ENCODE measurements around the gene STK32C.

STK32C gene

DNA sequence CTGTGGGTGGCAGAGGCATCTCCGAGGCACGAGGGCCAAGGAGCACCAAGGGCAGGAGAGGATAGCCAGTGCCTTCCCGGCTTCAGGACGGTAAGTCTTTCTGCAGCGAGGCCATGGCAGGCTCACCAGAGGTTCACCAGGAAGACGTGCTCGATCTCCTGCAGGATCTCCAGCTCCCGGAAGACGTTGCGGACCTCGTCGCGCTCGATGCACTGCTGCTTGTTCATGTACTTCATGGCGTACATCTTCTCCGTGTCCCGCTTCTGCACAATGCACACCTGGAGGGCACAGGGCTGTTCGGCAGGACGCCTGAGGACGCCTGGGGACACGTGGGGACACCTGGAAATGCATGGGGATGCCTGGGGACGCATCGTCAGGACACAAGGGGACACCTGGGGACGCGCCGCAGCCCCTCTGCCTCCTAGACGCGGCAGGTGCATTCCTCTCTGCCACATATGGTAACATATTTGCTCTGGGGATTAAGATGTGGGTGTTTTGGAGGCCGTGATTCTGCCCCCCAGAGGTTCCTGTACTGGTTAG, 79.8 kb downstream of the STK32C start:
- DNase-seq (ENCODE audit: low read depth): no peak
- TF ChIP-seq, protein P1, sequence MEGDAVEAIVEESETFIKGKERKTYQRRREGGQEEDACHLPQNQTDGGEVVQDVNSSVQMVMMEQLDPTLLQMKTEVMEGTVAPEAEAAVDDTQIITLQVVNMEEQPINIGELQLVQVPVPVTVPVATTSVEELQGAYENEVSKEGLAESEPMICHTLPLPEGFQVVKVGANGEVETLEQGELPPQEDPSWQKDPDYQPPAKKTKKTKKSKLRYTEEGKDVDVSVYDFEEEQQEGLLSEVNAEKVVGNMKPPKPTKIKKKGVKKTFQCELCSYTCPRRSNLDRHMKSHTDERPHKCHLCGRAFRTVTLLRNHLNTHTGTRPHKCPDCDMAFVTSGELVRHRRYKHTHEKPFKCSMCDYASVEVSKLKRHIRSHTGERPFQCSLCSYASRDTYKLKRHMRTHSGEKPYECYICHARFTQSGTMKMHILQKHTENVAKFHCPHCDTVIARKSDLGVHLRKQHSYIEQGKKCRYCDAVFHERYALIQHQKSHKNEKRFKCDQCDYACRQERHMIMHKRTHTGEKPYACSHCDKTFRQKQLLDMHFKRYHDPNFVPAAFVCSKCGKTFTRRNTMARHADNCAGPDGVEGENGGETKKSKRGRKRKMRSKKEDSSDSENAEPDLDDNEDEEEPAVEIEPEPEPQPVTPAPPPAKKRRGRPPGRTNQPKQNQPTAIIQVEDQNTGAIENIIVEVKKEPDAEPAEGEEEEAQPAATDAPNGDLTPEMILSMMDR (IDR thresholded peaks at IDR 0.05; ENCODE audit: low read length, missing control alignments): no peak

DNA sequence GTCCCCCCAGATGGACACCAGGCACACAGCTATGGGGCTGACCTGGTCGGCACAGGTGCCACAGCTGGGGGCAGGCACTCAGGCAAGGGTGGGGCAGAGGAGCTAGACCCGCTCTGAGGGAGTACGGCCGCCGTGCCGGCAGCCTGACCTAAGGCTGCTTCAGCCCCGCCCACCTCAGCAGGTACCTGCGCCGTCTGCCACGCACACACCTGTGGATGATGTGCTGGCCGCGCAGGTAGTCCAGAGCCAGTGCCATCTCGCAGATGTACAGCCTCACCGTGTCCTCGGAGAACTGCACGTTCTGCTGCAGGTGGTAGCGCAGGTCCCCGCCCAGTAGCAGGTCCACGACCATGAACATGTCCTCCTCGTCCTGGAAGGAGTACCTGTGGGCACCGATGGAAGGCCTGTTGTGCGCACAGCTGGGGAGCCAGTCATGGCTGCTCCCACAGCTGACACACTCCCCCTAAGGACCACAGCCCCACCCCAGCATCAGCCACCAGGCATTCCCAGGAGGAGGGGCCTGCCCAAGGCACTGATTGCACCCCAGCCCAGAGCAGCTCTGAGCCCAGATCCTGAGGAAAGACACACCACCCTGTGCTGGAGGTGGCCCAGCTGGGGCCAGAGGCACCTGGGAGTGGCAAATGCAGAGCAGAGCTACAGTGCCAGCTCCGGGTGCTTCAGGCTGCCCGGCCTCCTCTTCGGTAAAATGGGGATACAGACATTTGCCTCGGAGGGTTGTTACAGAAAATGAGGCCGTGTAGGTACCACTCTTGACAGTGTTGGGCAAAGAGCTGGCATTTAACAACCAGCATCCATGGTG, 81.0 kb downstream of the STK32C start:
- H3K4me3 ChIP-seq (replicated peaks; ENCODE audit: low read depth, low read length): no peak overlapping the region
- DNase-seq (ENCODE audit: low read depth): no peak
- TF ChIP-seq, protein P1 (IDR thresholded peaks at IDR 0.05; ENCODE audit: low read length, missing control alignments): no peak

More for the DNA sequence above, 79.8 kb downstream of the STK32C start:
- no peak overlapping the region for H3K4me3 ChIP-seq (replicated peaks; ENCODE audit: low read depth, low read length)

DNA sequence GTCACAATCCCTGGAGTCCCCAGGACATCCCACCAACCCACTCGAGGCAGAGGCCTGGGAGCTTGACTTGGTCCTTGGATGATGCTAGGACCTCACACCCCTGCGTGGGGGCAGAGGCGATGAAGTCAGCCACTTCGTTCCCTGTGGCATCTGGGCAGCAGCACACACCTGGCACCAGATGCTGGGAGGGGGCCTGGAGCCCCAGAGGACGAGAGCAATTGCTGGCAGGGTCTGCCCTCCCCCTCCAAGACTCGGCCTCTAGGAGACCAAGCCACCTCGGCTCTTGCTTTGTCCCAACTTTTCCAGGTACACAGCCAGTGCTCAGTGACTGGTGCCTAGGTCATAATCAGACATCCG, 81.9 kb downstream of the STK32C start:
- DNase-seq (ENCODE audit: low read depth): no peak
- TF ChIP-seq, protein P1 (IDR thresholded peaks at IDR 0.05; ENCODE audit: low read length, missing control alignments): no peak
- no peak overlapping the region for H3K4me3 ChIP-seq (replicated peaks; ENCODE audit: low read depth, low read length)

DNA sequence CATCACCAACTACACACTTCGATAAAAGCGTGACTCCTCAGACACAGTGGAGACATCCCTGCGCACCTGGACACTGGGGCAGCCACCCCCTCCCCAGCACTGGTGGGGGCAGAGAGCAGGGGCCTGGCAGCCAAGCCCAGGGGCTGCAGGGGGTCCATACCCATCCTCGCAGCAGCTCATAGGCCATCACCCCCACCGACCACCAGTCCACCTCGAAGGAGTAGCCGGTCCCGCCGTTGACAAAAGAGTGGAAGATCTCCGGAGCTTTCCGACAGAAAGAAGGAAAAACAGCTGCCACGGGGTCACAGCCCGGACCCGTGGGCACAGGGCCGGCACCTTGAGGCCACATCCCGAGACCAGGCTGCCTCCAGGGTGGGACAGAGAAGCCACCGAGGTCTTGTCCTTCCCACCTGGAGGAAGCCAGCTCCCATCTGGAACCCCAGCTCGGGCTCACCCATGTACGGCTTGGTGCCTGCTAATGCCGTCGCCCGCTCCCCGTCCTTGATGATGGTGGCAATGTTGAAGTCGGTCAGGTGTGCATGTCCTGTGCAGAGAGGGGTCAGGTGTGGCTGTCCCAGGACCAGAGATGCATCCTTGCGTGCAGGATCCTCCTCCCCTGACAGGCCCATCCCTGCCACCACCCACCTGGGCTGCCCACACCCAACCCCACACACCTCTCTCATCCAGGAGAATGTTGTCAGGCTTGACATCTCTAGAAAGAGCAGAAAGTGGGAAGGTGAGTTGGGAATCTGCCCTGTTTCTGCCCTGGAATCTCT, 82.5 kb downstream of the STK32C start:
- no peak for DNase-seq (ENCODE audit: low read depth)
- no peak overlapping the region for H3K4me3 ChIP-seq (replicated peaks; ENCODE audit: low read depth, low read length)
- TF ChIP-seq, protein P1 (IDR thresholded peaks at IDR 0.05; ENCODE audit: low read length, missing control alignments): no peak

DNA sequence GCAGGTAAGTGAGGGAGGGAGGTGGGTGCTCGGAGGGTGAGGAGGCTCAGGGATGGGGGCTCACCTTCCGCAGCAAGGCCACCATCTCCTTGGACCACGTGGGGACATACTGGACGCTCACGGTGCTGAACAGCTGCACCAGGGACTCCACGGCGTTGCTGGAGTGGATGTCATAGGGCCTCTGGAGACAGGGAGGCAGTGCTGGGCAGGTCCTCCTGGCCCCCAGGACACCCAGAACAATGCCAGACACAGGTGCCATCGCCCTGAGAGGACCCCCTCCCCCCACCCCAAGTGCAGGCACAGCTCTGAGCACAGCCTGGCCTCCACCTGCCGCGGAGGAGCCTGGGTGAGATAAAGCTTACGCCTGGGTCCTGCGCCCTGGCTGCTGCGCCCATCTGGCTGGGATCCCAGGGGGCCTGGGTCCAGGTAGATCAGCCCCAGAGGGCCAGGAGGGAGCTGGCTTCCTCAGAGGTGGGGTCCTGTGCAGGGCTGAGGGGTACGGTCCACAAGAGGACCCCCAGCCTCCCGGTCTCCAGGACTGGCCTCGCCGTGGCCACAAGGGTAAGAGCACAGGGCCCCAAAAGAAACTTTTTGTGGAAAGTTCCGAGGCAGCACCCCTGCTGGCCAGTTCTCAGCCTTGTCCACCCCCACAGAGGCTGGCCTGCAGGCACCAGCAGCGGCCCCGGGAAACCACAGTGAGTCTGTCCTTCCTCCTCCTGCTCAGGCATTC, 83.2 kb downstream of the STK32C start:
- no peak overlapping the region for H3K4me3 ChIP-seq (replicated peaks; ENCODE audit: low read depth, low read length)
- TF ChIP-seq, protein P1 (IDR thresholded peaks at IDR 0.05; ENCODE audit: low read length, missing control alignments): no peak
- DNase-seq (ENCODE audit: low read depth): no peak

DNA sequence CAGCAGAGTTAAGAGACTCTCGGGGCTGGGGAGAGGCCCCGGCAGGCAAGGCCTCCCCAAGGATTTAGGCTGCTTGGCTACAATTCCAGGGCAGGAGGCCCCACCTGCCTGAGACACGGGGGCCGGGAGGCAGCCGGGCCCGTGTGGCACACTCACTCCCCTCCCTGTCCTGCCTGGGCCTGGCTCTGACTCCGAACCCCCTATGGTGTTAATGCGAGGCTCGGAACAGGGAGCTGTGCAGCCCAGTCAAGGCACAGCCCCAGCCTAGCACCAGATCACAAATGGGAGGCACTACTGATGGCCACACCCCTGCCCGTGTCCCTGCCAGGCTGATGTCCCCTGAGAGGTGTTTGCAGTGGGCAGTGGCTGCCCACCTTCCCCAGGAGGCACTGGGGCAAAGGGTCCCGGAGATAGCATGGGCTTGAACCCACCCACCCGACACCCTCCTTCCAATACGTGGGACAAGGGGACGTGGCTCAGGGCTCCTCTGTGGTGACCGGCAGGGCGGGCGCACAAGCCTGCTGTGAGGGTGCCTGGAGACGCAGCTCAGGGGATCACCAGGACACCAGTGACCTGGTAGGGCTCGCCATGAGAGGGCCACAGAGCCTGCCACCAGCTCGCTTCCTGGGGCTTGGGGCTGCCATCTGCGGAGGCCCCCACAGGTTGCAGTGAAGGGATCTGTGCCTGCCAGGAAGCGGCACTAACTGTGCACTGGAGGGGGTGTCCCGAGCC, 84.0 kb downstream of the STK32C start:
- no peak overlapping the region for H3K4me3 ChIP-seq (replicated peaks; ENCODE audit: low read depth, low read length)
- TF ChIP-seq, protein P1 (IDR thresholded peaks at IDR 0.05; ENCODE audit: low read length, missing control alignments): no peak

More for the DNA sequence above, 84.0 kb downstream of the STK32C start:
- no peak for DNase-seq (ENCODE audit: low read depth)

Measured in fibroblast of pulmonary artery (primary cell).